ENCODE results near the gene EFEMP2. TPM values are rescaled to one million over a fixed set of nuclear protein-coding genes. Genes with fewer than 3 reads are reported as not detected.

The EFEMP2 gene
- total and polyA plus RNA-seq, 2 experiments from 2014 or later: 7.4 to 9.4 TPM

GRCh38 chr11:65884716-65885092 lies 12.1 kb upstream of the EFEMP2 start:
- Histone ChIP-seq H4K20me1 (replicated peaks; ENCODE audit: insufficient read depth) (peaks cover 18% of the 10 kb centered on the region; the same call in 1 of the 2 replicates), H3K79me2 (replicated peaks; ENCODE audit: insufficient read depth) (0 out of 2 replicates have a peak, but pooled peaks cover 9% of the 10 kb centered on the region), H3K4me2 (no peak overlapping the region), H3K27ac (ENCODE audit: low read depth) (no peak overlapping the region), H3K27me3 (ENCODE audit: insufficient read depth) (peaks cover 7% of the 10 kb centered on the region), H3K36me3 (ENCODE audit: insufficient read depth) (peaks cover 14% of the 10 kb centered on the region; the same call in 1 of the 2 replicates), H3K4me1 (ENCODE audit: insufficient read depth) (peaks cover 15% of the 10 kb centered on the region), H2AFZ (no peak overlapping the region), H3K4me3 (no peak overlapping the region), H3K9me2 (ENCODE audit: insufficient read depth) (no peaks in the 10 kb centered on the region), H3F3A (replicated peaks; ENCODE audit: low read depth) (peaks cover 35% of the 10 kb centered on the region)
- H3K36me3 Mint-ChIP-seq (ENCODE audit: low read depth): peaks cover 45% of the 10 kb centered on the region
- no peak overlapping the region for H3K27ac Mint-ChIP-seq
- no peak overlapping the region; the same call in 2 of the 3 replicates for H3K4me3 Mint-ChIP-seq
- ATAC-seq (peak; percentile 39), DNase-seq (ENCODE audit: low spot score) (peak; percentile 83)
- H3K9me3 Mint-ChIP-seq: peaks cover 2% of the 10 kb centered on the region; the same call in 1 of the 3 replicates
- 0 out of 2 replicates have a peak, but pooled peaks have one; percentile 47 for TF ChIP-seq CREB1 (CRISPR knock-in tag; IDR thresholded peaks at IDR 0.05; ENCODE audit: low read depth)
- peak; percentile 98 to 100 for TF ChIP-seq CTCF (conservative IDR thresholded peaks at IDR 0.05; ENCODE audit: low read depth in 2 of 2)
- TF ChIP-seq ETS1 (IDR thresholded peaks at IDR 0.05): no peak
- H3K4me1 Mint-ChIP-seq: peaks cover 21% of the 10 kb centered on the region
- peaks cover 21% of the 10 kb centered on the region for H3K27me3 Mint-ChIP-seq (ENCODE audit: insufficient read depth, low read depth, poor library complexity)

- H3K9me2 ChIP-seq (ENCODE audit: insufficient read depth): no peaks in the 10 kb centered on the region
- H4K20me1 ChIP-seq (replicated peaks; ENCODE audit: insufficient read depth): peaks cover 18% of the 10 kb centered on the region; the same call in 1 of the 2 replicates
- peaks cover 29% of the 10 kb centered on the region for H3F3A ChIP-seq (replicated peaks; ENCODE audit: low read depth)
- DNase-seq (ENCODE audit: low spot score): no peak
- H2AFZ ChIP-seq: no peak overlapping the region
- Mint-ChIP-seq H3K36me3 (ENCODE audit: low read depth) (peaks cover 45% of the 10 kb centered on the region), H3K4me3 (no peak overlapping the region; the same call in 2 of the 3 replicates), H3K9me3 (peaks cover 2% of the 10 kb centered on the region; the same call in 1 of the 3 replicates), H3K4me1 (peaks cover 15% of the 10 kb centered on the region), H3K27me3 (ENCODE audit: insufficient read depth, low read depth, poor library complexity) (peaks cover 14% of the 10 kb centered on the region), H3K27ac (no peak overlapping the region)
- peaks cover 9% of the 10 kb centered on the region for H3K4me1 ChIP-seq (ENCODE audit: insufficient read depth)
- H3K27ac ChIP-seq (ENCODE audit: low read depth): no peak overlapping the region
- H3K27me3 ChIP-seq (ENCODE audit: insufficient read depth): peaks cover under 1% of the 10 kb centered on the region; the same call in 1 of the 2 replicates
- H3K4me3 ChIP-seq: no peak overlapping the region
- H3K36me3 ChIP-seq (ENCODE audit: insufficient read depth): peaks cover 14% of the 10 kb centered on the region; the same call in 1 of the 2 replicates
- H3K79me2 ChIP-seq (replicated peaks; ENCODE audit: insufficient read depth): 0 out of 2 replicates have a peak, but pooled peaks cover 9% of the 10 kb centered on the region
- ATAC-seq: no peak
- H3K4me2 ChIP-seq: no peak overlapping the region
- no peak for TF ChIP-seq STAT1 (IDR thresholded peaks at IDR 0.05; ENCODE audit: unreplicated experiment)
- TF ChIP-seq REST (IDR thresholded peaks at IDR 0.05; ENCODE audit: unreplicated experiment): no peak
- no peak for TF ChIP-seq ZNF462 (CRISPR knock-in tag; IDR thresholded peaks at IDR 0.05)
These were observed 11.5 kb upstream of the EFEMP2 start for GRCh38 chr11:65883786-65884715.

Measured in GM23338 (cell line).